Activated CD4-positive, CD25-positive, alpha-beta regulatory T cell treated with anti-CD3 and anti-CD28 coated beads, Interleukin-2, amount 50 U/mL, for 72 hours (primary cell): ENCODE results near the gene EGF.
"Not testable (repeated sequence)": the region's sequence is repeated elsewhere in the genome, so short reads cannot be mapped to it uniquely, and the experiment has no call there.

Experiments
- DNase-seq: peaks from one replicate; pipeline ENCODE4 v3.0.0; 2021

Gene EGF

DNA sequence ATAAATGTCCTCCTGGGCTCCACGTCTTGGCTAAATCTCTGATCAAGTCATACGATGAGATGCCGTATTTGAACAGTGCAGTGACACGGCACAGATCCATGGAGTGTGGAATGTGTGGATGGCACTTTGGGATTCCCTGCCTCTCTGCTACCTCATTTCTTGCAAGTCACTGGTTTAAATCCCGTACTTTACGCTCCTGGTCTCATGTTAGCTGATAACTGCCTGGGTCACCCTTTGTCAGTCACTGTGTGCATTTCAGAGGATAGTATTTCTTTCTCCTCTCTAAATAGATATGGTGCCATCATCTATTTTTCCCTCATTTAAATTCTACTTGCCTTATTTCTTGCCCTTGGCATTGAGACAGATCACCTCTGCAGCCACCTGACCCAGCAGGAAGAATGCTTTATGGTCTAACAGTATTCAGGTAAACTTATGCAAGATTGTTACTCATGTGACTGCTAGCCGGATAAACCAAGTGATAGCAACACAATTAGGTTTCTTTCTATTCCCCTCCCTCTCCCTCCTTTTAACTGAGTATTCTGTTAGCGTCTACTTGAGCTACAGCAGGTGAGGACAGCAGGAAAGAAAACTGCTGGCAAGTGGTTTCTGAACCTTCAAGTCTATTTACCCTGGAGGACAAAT is 2.8 kb downstream of the EGF start:
- DNase-seq, result no peak

DNA sequence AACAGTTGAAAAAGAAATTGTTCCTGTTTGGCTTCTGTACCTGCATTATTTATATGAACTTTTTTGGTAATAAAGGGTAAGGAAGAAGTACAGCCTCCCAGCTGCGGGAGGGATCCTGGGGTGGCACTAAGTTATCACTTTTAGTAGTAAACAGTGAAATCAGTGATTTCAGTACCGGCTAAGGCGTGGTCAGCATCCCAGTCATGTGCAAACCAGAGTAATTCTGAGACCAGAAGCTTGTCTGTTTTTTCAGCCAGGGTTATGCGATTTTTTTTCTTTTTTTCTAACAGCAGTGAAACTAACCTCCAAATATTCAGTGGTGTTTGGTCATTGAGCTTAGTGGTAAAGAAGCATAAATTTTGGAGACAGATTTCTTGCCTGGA is 3.3 kb downstream of the EGF start:
- DNase-seq, result no peak

GRCh38 chr4:109921384-109921808 is 8.7 kb downstream of the EGF start:
- no peak for DNase-seq

- no peak for DNase-seq
These were observed 12.7 kb downstream of the EGF start for GRCh38 chr4:109925396-109925795.

DNA sequence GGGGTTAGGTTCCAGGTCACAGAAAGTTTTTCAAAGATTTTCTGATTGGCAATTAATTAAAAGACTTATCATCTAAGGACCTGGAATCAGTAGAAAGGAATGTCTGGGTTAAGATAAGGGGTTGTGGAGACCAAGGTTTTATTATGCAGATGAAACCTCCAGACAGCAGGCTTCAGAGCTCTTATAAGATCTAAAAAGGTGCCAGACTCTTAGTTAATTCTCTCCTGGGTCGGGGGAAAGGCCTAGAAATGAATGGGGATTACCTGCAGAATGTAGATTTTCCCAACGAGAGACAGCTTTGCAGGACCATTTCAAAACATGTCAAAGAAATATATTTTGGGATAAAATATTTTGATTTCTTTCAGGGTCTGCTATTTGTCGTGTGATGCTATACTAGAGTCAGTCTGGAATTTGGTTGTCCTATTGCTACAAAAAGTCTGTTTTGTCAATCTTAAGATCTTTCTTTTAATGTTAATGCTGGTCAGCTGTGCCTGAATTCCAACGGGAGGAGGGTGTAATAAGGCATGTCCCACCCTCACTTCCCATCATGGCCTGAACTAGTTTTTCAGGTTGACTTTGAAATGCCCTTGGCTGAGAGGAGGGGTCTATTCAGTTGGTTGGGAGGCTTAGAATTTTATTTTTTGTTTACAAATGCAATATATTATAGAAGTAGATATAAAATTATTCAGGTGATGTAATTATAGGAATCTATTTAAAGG is 15.8 kb downstream of the EGF start:
- no peak for DNase-seq

DNA sequence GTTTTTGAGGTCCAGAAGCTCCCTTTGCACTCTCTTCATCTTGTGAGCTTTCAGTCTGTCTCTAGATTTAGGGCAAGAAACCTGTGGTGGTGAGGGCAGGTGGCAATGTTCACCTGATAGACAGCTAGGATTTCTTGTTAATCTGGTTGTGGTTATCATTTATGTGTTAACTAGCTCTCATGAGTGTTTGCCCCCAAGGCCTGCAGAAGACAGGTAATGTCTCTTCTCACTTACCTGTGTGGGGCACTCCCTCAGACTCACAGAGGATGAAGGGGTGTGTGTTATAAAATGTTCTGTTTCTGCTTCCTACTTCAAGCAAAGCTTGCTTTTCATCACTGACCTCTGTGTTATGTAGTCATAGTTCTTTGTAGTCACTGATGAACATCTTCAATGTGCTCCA is 17.8 kb downstream of the EGF start:
- DNase-seq, result no peak

DNA sequence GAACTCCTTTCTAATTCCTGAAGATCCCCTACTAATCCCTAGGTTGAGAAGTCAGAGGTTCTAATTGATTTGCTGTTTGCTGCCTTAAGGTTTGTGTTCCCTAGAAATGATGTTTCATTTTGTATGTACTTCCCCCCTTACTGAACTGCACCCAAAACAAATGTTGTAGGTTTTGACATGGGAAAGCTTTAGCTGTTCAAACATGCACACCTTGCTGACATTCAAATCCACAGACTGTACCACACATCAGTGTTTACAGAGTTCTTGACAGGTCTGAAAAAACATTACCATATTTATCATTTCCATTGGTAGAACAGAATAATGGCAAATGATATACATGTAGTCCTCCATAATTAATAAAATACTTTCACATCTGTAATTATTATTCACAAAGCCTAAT is 18.2 kb downstream of the EGF start:
- DNase-seq, result no peak

DNA sequence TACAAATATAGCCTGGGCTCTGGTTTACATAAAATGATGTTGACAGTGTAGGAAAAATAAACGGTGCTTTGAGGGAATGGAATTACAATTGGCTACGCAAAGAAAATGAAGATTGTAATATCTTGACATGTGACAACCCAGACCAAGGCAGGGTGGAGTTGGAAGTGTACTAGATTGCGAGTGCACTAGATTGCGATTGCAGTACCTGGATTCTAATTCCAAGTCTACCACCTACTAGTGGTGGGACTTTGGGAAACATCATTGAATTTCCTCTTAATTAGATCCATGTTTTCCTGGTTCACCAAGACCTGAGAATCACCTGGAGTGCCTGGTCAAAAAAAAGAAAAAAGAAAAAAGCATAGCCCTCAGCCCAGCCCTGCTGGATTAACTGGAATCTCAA is 18.6 kb downstream of the EGF start:
- DNase-seq, result no peak

GRCh38 chr4:109937352-109937751 is 24.7 kb downstream of the EGF start:
- DNase-seq, result not testable (repeated sequence)

DNA sequence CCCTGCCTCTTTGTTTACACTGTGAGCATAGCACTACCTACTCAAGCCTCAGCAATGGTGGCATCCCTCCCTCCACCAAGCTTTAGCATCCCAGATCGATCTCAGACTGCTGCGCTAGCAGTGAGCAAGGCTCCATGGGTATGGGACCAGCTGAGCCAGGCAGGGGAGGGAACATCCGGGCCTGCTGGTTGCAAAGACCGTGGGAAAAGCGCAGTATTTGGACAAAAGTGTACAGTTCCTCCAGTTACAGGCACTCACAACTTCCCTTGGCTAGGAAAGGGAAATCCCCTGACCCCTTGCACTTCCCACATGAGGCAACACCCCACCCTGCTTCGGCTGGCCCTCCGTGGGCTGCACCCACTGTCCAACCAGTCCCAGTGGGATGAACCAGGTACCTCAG is 26.5 kb downstream of the EGF start:
- no peak for DNase-seq

DNA sequence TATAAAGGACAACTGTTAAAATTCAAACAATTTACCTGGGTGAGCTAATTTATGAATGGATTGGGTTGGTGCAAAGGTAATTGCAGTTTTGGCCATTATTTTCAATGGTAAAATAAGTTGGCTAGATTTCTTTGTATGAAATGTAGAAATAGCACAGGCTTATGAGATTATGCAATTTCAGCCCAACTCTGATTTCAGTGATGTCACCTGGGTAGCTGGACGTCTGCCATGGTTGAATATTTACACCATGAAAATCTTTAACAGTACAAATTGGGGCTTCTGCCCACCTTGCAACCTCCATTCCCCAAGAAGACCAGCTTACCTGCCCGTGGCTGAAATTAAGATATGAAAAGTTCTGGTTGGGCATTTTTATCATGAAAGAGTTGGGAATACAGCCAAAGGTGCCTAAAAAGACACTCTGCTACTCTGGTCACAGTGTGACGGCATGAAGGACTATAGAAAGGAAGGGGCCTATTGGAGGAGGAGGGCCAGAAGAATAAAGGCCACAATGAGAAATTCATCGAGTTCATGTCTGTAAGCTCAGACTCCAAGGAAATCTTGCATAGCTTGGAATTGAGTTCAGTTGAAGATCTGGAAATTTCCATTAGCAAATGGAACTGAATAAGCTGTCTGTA is 29.7 kb downstream of the EGF start:
- DNase-seq, result no peak

DNA sequence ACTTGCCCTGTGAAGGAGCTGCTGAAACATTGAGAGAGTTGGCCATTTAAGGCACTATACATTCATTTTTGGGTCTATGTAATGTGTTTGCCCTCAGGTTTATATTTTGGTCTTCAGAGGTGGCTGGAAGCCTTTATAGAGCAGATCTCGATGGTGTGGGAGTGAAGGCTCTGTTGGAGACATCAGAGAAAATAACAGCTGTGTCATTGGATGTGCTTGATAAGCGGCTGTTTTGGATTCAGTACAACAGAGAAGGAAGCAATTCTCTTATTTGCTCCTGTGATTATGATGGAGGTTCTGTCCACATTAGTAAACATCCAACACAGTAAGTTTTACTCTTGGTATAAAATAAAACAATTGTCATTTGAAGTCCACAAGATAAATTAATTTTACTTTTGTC is 31.1 kb downstream of the EGF start:
- DNase-seq, result no peak

DNA sequence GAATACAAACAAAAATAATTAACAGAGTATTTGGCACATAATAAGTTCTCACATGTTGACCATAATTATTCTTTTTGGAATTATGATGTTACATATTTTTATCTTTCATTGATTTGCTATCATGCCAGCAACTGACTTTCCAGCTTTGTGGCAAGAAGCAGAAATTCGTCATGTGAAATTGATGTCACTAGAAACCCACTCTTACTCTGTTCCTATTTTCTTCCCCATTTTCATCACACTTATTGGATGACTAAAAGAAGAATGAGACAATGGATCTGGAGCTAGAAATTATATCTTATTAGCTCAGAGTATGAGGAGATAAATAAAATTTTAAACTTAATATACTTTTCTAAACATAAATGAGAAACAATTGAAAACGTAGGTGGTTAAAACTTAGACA is 31.9 kb downstream of the EGF start:
- no peak for DNase-seq

DNA sequence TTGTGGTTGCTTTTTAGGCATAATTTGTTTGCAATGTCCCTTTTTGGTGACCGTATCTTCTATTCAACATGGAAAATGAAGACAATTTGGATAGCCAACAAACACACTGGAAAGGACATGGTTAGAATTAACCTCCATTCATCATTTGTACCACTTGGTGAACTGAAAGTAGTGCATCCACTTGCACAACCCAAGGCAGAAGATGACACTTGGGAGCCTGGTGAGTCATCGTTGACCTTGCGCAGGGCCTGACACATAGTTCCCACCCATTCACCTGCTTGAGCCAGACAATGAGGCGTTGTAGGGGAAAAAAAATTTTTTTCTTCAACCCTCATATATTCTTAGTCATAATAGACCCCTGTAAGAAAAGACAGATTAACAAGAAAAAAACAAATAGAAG is 32.4 kb downstream of the EGF start:
- no peak for DNase-seq

DNA sequence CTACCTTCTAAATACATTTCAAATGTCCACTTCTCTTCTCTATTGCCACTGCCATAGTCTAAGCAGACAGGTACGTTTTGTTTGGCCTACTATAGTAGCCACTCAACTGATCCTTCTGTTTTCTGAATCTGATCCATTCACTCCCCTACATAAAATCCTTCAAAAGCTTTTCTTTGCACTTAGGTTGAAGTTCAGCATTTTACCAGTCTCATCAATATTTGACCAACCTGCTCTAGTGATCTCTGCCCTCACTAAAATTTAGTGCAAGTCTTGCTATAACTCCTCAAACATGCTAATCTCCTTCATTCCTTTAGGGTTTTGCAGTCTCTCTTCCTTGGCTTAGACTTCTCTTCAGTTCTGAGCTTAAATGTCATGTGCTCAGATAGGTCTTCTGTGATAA is 33.4 kb downstream of the EGF start:
- no peak for DNase-seq

DNA sequence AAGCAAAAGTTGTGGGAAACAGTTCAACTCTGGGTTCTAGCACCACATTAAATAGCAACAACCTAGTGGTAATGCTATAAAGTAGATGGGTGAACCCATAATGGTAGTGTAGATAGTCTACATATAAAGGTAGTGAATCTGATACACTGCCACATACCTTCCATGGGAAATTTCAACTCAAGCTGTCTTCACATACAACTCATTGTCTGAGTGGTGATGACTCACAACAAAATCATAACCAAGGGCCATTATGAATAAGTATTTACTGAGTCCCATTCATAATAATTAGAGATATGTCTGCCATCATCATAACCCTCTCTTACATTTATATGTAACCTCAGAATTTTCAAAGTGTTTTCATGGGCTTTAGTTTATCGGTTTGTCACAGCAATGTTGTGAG is 34.8 kb downstream of the EGF start:
- no peak for DNase-seq

DNA sequence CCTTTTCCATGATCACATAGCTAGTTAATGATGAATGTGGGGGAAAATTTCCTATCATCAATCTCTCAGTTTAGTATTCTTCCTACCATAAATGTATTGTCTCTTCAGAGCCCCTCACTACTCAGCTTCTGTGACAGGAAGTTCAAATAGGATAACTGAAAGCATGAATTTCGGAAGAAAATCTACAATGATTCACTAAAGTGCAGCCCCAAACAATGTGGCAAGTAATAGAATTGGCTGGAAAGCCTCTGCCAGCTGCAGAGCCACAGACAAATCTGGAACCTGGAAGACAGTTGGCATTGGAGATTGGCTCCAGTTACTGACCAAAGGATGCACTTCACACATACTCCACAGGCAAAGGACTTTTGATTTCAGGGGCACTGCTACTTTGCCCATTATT is 35.2 kb downstream of the EGF start:
- DNase-seq, result no peak

DNA sequence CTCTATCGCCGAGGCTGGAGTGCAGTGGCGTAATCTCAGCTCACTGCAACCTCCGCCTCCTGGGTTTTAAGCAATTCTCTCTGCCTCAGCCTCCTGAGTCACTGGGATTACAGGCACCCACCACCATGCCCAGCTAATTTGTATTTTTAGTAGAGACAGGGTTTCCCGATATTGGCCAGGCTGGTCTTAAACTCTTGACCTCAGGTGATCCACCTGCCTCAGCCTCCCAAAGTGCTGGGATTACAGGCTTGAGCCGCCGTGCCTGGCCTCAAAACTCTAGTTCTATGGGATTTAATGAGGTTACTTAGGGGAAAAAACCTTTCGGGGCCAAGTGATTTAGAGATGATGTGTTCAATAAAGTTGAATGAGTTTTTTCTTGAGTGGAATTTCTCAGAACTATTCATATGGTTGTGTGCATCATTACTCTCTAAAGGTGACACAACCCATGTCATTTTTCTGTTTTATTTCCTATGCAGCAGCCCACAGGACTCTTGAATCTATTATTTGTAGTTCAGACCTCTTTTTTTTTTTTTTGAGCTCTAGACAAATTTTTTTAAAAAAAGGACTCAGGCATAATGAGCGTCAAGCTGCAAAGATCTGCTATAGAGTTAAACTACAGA is 36.5 kb downstream of the EGF start:
- not testable (repeated sequence) for DNase-seq

DNA sequence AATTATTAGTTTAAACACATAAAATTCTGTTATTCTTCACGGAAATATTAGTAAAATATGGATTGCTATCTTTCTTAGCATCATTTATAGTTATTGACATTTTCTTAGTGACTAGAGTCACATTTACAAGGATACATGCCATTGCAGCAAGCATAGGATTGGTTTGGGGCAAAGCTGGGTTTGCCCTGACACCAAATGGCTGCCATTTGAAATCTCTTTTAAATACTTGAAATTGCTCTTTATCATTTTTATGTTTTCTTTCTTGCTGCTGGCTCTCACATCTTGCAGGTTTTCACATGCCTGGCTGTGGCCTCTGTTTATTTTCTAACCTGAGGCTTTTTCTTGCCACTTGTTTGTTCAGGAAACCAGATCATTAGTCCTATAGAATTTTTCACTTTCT is 39.9 kb downstream of the EGF start:
- no peak for DNase-seq

- DNase-seq, result no peak
These were observed 40.9 kb downstream of the EGF start for GRCh38 chr4:109953556-109953955.

DNA sequence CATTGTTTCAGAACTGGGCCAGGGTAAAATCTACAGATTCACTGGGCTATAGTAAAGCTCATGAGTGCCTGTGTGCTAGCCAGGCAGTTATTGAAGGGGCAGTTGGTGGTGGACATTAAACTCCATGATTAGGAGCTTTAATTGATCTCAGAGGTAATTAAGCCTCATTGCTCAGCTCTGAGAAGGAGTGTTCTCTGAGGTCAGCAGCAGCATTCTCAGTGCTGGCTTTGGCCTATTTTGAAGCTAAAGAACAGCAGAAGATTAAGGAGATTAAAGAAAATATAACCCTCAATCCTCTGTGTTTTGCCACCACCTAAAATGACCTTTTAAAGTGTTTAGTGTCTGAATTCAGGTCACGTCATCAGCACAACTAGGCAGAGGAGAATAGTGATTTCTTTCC is 42.5 kb downstream of the EGF start:
- DNase-seq, result no peak

GRCh38 chr4:109957227-109957626 is 44.5 kb downstream of the EGF start:
- DNase-seq, result no peak

DNA sequence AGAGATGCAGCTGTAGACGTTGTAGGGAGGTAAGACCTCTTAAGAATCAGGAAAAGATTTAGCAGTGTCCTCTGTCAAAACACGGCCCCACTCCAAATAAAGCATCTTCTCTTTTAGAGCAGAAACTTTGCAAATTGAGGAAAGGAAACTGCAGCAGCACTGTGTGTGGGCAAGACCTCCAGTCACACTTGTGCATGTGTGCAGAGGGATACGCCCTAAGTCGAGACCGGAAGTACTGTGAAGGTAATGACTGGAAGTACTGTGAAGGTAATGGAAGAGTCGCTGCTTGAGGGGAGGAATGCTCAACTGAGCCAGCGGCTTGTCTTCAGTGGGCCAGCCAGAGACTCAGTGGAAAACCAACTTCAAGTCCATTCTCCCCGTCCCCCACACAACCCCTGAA is 46.5 kb downstream of the EGF start:
- DNase-seq, result no peak

DNA sequence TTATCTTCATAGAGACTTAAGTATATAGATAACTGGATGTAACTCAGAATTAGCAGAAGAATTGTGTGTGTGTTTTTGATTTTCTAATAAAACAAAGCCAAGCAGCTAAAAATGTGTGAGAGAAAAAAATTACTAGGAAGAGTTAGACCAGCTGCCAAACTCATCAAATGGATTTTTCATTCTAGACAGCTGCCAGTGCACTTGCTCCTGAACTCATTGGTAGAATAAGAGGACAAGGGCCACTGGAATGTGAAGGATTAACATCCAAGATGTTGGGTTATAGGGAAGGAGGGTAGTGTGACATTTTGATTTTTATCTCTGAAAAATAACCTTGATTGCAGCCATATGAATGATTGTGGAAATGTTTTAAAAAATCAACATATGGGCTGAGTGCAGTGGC is 49.7 kb downstream of the EGF start:
- no peak for DNase-seq
